ENCODE measurements around the gene IFITM2.
"Not testable (repeated sequence)": the region's sequence is repeated elsewhere in the genome, so short reads cannot be mapped to it uniquely, and the experiment has no call there.

The IFITM2 gene

DNA sequence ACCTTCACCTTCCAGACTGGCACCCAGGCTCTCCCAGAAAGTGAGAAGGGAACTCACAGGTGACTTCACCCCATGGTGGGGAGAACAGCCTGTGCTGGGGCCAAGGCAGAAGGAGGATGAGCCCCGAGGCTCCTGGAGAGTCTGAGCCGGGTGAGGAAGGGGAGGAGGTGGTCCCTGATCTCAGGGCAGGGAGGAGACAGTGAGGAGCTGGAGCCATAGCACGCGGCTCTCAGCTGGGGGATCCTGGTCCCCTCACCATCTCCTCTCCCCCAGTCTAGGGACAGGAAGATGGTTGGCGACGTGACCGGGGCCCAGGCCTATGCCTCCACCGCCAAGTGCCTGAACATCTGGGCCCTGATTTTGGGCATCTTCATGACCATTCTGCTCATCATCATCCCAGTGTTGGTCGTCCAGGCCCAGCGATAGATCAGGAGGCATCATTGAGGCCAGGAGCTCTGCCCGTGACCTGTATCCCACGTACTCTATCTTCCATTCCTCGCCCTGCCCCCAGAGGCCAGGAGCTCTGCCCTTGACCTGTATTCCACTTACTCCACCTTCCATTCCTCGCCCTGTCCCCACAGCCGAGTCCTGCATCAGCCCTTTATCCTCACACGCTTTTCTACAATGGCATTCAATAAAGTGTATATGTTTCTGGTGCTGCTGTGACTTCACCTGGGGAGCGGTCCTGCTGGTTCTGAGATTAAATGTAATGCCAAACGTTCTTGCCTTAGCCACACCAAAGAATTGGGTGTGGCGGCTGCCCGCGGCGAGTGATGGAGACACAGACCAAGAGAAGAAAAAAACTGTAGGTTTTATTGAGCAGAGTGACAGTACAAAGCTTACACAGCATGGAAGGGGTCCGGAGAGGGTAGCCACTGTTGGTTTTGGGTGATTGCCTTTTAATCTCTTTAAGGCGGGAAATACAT, 1.4 kb downstream of the IFITM2 start:
- not testable (repeated sequence) for DNase-seq (ENCODE audit: low spot score)

DNA sequence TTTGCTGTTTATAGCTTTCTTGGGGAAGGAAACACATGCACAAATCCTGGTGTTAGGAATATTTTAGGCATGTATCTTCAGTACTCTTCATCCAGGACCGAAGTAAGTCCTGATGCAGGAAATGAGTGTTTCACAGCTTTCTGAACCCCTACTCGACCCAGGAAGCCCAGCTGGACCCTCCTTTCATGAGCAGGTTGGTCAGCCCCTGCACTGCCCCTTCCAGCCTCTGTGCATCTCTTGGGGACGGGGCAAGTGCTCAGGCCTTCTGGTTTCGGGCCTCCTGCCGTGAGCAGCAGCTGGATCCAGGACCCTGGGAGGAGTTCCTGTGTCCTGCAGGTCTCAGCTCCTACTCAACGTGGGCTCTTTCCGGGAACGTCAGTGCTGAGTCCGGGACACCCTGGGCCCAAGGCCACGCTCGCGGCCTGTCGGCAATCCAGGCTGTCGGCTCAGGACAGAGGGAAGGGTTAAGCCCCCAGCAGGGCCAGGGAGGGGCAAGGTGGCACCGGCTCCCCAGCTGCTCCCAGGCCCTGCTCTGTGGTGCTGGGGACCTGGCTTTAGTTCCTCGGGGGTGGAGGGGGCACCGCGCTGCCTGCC, 2.5 kb downstream of the IFITM2 start:
- DNase-seq (ENCODE audit: low spot score), result not testable (repeated sequence)

DNA sequence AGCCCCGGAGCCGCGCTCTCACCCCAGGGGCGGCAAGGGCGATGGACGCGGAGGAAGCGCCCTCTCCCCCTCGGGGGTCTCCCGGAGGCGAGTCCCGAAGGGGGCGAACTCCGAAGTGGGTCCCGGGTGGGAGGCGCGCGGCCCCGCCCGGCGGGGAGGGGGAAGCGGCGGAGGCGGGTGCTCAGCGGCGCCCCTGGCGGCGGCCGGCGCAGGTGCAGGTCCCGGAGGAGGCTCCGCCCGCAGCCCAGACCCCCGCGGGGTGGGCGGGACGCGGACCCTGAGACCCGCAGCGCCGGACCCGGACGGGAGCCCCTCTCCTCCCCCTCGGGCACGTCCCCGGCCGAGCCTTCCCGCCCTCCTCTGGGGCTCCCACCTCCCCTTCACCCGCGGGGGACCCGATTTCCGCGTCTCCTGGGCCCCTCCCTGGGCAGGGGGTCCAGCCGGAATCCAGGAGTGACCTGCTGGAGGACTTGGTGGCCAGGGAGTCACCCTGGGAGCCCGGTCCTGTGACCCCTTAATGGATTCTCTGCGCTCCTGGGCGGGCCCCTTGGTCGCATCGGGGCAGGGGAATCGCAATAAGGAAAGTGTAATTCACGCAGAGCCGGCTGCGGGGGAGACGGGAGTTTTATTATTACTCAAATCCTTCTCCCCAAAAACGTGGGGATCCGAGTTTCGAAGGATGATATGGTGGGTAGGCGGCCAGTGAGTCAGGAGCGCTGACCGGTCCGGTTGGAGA, 3.6 kb downstream of the IFITM2 start:
- not testable (repeated sequence) for DNase-seq (ENCODE audit: low spot score)

DNA sequence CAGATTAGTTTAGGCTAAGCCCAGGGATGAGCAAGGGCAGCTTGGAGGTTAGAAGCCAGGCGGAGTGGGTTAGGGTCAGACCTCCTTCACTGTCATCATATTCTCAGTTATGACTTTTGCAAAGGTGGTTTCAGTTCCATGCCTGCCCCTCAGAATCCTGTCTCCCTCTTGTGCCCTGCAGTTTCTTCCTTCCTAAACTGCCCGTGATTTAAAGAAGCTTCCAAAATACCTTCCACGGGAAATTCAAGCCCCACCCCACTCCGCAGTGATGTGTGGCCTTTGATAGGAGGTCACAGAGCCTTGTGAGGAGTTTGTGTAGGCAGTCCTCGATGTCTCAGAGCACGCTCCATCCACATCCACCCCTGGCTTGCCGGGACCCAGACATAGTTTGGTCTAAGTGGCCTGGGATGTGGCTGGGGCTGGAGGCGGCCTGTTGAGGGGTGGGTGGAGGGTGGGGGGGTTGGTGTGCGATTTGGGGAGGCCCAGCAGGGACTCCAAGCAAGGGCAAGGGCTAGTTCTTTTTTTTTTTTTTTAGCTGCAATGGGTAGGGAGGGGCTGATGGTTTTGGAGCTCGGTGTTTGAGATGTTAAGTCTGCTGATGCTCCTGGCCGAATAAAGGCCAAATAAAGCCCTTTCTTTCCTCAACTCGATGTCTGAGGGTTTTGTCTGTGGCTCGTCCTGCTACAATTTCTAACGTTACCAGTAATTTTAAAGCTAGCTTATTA, 4.6 kb downstream of the IFITM2 start:
- no peak for DNase-seq (ENCODE audit: low spot score)

DNA sequence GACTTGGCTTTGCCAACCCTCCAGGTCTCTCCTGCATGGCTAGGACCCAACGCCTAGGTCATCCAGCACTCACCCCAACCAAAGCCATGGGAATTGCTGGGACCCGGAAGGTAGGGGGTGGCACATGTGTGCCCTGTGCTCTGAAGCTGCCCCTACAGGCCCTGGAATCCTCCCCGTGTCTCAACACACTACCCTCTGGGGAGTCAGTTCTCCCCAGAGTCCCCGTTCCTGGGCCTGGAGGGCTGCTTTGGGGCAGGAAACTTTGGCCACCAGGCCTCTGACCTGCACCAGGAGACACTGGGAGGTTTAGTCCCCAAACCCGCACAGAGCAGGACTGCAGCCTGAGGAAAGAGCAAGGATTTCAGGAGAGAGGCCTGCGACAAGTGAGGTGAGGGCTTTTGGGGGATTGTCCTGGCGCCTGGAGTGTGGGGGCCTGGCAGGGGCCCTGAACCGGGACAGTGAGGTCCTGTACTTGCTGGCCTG, 5.7 kb downstream of the IFITM2 start:
- DNase-seq (ENCODE audit: low spot score), result no peak

DNA sequence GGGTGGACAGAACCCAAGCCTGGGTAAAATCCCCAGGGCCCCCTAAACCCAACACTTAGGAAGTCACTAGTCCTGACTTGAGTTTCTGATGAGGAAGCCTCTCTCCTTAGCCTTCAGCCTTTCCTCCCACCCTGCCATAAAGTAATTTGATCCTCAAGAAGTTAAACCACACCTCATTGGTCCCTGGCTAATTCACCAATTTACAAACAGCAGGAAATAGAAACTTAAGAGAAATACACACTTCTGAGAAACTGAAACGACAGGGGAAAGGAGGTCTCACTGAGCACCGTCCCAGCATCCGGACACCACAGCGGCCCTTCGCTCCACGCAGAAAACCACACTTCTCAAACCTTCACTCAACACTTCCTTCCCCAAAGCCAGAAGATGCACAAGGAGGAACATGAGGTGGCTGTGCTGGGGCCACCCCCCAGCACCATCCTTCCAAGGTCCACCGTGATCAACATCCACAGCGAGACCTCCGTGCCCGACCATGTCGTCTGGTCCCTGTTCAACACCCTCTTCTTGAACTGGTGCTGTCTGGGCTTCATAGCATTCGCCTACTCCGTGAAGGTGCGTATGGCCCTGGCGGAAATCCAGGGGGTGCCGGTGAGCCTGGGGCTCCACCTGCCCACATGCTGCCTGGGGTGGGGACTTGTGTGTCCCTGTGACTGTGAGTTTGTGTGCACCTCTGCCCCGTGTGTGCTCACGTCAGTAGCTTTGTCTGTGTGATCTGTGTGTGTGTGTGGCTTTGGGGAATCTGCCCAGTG, 6.4 kb downstream of the IFITM2 start, which contains the start of gene IFITM1:
TSS of gene IFITM1 (plus strand) at position 254 of the 767 bp plus-strand sequence. CDS start at position 385, 131 bp downstream.
- DNase-seq (ENCODE audit: low spot score), result no peak

DNA sequence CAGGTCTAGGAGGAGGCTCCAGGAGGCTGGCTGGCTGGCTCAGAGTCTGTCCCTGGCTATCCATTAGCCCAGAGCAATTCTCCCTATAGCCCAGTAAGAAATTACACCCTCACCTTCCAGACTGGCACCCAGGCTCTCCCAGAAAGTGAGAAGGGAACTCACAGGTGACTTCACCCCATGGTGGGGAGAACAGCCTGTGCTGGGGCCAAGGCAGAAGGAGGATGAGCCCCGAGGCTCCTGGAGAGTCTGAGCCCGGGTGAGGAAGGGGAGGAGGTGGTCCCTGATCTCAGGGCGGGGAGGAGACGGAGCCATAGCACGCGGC, 6.9 kb downstream of the IFITM2 start:
- not testable (repeated sequence) for DNase-seq (ENCODE audit: low spot score)

DNA sequence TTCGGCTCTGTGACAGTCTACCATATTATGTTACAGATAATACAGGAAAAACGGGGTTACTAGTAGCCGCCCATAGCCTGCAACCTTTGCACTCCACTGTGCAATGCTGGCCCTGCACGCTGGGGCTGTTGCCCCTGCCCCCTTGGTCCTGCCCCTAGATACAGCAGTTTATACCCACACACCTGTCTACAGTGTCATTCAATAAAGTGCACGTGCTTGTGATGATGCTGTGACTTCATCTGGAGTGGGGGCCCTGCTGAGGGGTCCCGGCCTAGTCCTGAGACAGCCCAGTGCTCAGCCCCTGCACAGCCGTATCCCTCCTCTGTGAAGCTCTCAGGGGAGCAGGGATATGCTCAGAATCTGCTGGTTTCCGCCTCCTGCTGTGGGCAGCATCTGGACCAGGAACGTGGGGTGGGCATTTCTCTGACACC, 7.5 kb downstream of the IFITM2 start:
- no peak for DNase-seq (ENCODE audit: low spot score)

DNA sequence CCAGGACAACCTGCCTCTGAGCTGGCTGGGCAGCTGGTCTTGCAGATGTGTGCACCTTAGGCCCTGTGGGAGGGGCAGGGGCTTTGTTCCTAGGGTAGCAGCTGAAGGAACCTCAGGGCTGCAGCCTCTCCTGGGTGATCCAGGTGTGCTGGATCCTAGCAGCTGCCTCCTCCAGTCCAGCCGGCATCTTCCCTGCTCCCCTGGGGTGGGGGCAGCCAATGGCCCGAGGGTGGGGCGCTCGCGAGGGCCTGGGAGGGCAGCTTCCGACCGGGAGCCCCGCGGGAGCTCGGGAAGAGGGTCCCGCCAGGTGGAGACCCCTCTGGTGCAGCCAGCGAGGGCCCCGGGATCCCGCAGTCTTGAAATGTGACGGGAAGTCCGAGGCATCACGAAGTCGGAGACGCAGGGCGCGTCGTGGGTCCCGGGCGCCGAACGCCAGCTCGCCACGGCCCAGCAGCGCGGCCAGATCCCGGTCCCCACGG, 7.9 kb downstream of the IFITM2 start:
- no peak for DNase-seq (ENCODE audit: low spot score)

DNA sequence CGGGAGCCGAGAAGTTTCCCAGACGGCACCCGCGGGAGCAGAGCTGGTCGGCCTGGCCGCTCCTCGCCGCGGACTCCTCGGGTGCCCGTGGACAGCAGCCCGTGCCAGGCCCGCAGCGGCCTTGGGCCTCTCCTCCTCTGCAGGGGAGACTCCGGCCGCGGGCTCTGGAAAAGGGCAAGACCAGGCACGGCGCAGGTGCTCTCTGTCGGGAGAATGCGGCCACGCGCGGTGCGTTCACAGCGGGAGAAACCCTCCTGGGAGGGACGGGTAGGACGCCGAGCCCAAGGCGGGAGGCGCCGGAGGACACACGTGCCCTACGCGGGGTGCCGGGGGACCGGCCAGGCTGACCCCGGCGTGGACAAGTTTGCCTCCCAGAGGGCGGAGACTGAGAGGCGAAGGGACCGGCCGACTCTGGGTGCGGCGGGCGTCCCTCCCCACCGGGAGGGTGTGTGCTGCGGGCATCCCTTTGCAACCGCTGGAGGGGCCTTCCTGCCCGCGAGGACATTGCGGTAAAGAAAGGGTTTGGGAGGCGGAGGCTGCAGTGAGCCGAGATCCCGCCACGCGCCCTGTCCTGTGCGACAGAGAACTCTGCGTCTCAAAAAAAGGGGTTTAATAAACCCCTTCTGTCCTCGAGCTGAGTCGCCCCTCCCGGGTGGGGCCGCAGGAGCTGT, 8.6 kb downstream of the IFITM2 start:
- no peak for DNase-seq (ENCODE audit: low spot score)

DNA sequence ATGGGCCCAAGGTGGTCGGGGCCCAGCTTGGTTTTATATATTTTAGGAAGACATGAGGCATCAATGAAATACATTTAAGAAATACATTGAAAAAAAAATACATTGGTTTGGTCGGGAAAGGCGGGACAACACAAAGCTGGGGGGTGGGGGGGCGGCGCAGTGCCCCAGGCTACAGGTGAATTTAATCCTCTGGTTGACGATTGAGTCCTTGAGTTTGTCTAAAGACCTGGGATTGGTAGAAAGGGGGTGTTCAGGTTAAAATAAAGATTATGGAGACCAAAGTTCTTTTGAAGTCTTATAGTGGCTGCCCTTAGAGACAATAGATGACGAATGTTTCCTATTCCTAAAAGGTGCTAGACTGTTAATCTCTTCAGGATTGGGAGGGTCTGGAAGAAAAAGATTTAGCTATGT, 9.3 kb downstream of the IFITM2 start:
- DNase-seq (ENCODE audit: low spot score), result no peak

DNA sequence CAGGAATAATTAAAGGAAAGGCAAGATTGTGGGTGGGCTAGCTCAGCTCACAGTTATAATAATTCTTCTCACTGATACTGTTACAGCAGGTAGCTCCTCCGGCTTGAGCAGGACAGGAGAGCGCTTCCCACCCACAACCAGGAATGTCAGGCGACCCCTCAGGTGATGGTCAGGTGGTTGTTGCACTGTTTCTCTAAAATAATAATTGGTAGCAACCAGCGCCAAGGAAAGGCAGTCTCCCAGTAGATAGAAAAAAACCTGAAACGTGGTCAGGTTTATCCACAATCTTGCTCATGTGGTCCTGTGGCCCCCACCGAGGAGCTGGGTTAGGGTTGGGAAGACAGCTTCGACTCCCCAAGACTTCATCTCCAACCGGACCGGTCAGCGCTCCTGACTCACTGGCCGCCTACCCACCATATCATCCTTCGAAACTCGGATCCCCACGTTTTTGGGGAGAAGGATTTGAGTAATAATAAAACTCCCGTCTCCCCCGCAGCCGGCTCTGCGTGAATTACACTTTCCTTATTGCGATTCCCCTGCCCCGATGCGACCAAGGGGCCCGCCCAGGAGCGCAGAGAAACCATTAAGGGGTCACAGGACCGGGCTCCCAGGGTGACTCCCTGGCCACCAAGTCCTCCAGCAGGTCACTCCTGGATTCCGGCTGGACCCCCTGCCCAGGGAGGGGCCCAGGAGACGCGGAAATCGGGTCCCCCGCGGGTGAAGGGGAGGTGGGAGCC, 10.2 kb downstream of the IFITM2 start:
- not testable (repeated sequence) for DNase-seq (ENCODE audit: low spot score)

DNA sequence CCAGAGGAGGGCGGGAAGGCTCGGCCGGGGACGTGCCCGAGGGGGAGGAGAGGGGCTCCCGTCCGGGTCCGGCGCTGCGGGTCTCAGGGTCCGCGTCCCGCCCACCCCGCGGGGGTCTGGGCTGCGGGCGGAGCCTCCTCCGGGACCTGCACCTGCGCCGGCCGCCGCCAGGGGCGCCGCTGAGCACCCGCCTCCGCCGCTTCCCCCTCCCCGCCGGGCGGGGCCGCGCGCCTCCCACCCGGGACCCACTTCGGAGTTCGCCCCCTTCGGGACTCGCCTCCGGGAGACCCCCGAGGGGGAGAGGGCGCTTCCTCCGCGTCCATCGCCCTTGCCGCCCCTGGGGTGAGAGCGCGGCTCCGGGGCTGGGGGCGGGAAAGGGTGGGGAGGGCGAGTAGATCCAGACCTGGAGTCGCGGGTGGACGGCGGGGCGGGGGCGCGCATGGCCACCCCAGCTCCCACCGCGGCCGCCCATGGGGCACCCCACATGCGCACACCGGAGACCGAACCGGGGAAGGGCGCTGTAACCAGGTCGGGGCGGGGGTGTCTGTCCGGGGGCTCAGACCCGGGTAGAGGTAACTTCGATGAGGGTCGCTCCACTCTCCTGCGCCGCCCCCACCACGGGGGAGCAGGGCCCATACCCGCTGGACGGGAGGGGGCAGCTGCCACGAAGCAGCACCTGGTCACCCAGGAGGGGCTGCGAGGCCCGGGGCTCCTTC, 10.9 kb downstream of the IFITM2 start:
- DNase-seq (ENCODE audit: low spot score), result not testable (repeated sequence)

DNA sequence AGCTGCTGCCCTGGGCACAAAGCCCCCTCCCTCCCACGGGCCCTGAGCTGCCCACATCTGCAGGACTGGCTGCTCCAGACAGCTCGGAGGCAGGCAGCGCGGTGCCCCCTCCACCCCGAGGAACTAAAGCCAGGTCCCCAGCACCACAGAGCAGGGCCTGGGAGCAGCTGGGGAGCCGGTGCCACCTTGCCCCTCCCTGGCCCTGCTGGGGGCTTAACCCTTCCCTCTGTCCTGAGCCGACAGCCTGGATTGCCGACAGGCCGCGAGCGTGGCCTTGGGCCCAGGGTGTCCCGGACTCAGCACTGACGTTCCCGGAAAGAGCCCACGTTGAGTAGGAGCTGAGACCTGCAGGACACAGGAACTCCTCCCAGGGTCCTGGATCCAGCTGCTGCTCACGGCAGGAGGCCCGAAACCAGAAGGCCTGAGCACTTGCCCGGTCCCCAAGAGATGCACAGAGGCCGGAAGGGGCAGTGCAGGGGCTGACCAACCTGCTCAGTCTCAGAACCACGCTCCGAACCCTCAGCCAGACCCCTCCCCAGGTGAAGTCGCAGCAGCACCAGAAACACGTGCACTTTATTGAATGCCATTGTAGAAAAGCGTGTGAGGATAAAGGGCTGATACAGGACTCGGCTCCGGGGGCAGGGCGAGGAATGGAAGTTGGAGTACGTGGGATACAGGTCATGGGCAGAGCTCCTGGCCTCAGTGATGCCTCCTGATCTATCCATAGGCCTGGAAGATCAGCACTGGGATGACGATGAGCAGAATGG, 11.7 kb downstream of the IFITM2 start:
- DNase-seq (ENCODE audit: low spot score), result not testable (repeated sequence)

DNA sequence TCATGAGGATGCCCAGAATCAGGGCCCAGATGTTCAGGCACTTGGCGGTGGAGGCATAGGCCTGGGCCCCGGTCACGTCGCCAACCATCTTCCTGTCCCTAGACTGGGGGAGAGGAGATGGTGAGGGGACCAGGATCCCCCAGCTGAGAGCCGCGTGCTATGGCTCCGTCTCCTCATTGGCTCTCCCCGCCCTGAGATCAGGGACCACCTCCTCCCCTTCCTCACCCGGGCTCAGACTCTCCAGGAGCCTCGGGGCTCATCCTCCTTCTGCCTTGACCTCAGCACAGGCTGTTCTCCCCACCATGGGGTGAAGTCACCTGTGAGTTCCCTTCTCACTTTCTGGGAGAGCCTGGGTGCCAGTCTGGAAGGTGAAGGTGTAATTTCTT, 12.3 kb downstream of the IFITM2 start:
- not testable (repeated sequence) for DNase-seq (ENCODE audit: low spot score)

DNA sequence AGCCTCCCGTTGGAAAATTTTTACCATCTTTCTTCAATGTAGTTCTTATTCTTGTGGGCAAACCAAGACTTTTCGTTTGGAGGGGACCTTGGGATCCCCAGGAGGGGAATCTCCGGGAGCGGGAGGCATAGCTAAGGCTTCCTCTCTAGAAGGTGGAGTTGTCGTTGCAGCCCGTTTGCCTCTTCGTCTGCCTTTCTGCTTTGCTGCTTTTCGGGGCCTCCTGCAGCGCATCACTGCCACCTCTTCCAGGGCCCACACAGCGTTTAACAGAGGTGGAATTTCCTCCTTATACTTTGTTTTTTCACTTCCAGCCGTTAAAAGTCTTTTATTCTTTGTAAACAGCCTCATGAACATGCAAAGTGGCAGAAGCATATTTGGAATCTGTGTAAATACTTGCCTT, 16.5 kb downstream of the IFITM2 start:
- DNase-seq (ENCODE audit: low spot score), result no peak

DNA sequence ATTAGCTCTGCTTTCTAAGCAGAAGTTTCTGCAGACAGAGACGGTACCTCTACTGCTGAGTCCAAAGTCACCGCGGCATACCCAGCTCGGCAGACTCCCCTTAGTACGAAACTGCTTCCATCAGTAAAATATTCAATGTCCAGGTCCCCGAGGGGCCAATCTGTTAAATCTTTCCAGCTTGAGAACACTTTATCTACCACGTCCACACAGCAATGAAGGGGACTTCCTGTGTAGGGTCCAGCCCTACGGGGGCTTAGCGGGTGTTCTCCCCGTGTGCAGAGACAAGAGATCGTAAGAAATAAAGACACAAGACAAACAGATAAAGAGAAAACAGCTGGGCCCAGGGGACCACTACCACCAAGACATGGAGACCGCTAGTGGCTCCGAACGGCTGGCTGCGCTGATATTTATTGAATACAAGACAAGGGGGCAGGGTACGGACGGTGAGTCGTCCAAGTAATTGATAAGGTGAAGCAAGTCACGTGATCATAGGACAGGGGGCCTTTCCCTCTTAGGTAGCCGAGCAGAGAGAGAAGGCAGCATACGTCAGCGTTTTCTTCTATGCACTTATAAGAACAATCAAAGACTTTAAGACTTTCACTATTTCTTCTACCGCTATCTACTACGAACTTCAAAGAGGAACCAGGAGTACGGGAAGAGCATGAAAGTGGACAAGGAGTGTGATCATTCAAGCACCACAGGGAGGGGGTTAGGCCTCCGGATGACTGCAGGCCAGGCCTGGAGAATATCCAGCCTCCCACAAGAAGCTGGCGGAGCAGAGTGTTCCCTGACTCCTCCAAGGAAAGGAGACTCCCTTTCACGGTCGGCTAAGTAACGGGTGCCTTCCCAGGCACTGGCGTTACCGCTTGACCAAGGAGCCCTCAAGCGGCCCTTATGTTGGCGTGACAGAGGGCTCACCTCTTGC, 17.2 kb downstream of the IFITM2 start:
- DNase-seq (ENCODE audit: low spot score), result not testable (repeated sequence)
